ENCODE data around the gene GABARAPL1.

GRCh38 chr12:10211940-10212738 lies 538 bp upstream of the GABARAPL1 start:
- TF ChIP-seq, protein P1, sequence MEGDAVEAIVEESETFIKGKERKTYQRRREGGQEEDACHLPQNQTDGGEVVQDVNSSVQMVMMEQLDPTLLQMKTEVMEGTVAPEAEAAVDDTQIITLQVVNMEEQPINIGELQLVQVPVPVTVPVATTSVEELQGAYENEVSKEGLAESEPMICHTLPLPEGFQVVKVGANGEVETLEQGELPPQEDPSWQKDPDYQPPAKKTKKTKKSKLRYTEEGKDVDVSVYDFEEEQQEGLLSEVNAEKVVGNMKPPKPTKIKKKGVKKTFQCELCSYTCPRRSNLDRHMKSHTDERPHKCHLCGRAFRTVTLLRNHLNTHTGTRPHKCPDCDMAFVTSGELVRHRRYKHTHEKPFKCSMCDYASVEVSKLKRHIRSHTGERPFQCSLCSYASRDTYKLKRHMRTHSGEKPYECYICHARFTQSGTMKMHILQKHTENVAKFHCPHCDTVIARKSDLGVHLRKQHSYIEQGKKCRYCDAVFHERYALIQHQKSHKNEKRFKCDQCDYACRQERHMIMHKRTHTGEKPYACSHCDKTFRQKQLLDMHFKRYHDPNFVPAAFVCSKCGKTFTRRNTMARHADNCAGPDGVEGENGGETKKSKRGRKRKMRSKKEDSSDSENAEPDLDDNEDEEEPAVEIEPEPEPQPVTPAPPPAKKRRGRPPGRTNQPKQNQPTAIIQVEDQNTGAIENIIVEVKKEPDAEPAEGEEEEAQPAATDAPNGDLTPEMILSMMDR (IDR thresholded peaks at IDR 0.05), result no peak
- peak in 2 of 4 donors; percentile 49 to 75 for TF ChIP-seq POLR2A (IDR thresholded peaks at IDR 0.05)

Measured in stomach (tissue), 4 donors.